ENCODE measurements around the gene KCNIP4.
A peak's percentile ranks its signal among the peaks of the same experiment; 100 is the strongest.

The KCNIP4 gene

DNA sequence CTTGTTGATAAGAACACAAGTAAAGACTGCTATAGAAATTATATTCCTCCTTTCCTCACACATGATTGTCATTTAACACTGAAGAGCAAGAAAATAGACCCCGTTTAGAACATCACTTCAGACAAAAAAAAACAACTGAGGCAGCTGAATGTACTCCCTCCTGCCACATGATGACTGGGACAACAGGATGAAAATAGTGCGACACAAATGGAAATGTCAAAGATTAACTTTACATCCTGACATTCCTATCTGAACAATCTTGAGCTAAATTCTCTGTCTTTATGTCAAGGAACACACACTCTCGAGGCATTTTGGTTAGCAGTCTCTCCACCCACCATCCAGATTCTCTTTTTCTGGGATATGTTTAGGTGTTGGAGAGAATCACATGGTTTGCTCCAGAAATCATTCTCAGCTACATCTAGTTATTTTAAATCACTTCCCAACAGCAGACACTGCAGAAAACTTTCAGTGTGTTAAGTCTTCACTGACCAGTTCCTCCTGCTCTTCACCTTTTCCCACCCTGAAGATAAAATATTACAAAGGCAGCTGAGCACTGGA, 16.3 kb upstream of the KCNIP4 start:
- no peaks in the 10 kb centered on the region for H3K36me3 ChIP-seq (ENCODE audit: control insufficient read depth, insufficient read depth, low read length)
- no peak overlapping the region for H3K27ac ChIP-seq (ENCODE audit: low read length)
- DNase-seq (ENCODE audit: low read depth, low spot score): no peak
- no CpG with 5 or more reads among the region's 3 CpGs for WGBS (ENCODE audit: insufficient coverage, insufficient read length)
- H3K4me3 ChIP-seq (ENCODE audit: low read length): no peak overlapping the region
- H3K27me3 ChIP-seq (ENCODE audit: control insufficient read depth, insufficient read depth, low read length): no peaks in the 10 kb centered on the region
- no peaks in the 10 kb centered on the region for H3K4me1 ChIP-seq (ENCODE audit: control insufficient read depth, insufficient read depth, low read length)
- H3K9me3 ChIP-seq (ENCODE audit: control insufficient read depth, insufficient read depth, low read length): no peaks in the 10 kb centered on the region

DNA sequence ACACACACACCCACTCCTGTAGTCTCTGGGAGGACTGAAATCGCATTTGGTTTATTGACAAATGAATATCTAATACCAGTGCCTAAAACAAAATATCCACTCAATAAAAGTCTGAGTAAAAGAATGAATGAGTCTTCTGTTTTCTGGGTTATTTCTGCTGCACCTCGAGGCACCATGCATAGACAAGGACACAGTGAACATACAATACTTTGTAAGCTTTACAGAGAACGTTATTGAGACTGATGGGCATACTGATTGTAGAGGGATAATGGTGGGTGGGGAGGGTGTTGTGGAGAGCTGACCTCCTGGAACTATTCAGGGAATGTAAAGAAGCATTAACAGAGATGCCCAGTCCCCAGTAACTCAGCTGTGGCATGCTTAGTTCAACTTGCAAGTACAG, 14.1 kb upstream of the KCNIP4 start:
- no peaks in the 10 kb centered on the region for H3K4me1 ChIP-seq (ENCODE audit: control insufficient read depth, insufficient read depth, low read length)
- no peak for DNase-seq (ENCODE audit: low read depth, low spot score)
- H3K9me3 ChIP-seq (ENCODE audit: control insufficient read depth, insufficient read depth, low read length): no peaks in the 10 kb centered on the region
- no peak overlapping the region for H3K4me3 ChIP-seq (ENCODE audit: low read length)
- no peak overlapping the region for H3K27ac ChIP-seq (ENCODE audit: low read length)
- WGBS (ENCODE audit: insufficient coverage, insufficient read length): no CpG with 5 or more reads among the region's 3 CpGs
- H3K36me3 ChIP-seq (ENCODE audit: control insufficient read depth, insufficient read depth, low read length): no peaks in the 10 kb centered on the region
- H3K27me3 ChIP-seq (ENCODE audit: control insufficient read depth, insufficient read depth, low read length): no peaks in the 10 kb centered on the region

DNA sequence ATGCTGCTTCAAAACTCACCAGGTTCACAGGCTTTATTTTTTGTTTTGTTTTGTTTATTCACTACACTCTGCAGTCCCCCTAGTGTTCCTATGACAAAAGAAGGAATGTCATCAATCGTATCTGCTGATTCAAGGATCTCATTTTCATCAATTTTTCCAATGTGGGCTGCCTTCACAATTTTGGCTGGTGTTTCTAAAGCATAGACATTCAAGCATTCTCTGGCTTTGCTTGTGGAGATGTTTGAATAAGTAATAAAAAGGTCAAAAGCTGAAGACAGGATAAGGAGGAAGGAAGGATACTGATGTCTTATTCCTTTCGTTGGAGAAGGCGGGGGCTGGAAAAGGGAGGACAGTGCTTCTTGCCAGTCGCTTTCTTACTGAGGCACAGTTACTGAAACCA, 12.2 kb upstream of the KCNIP4 start:
- DNase-seq (ENCODE audit: low read depth, low spot score): no peak
- Histone ChIP-seq H3K27ac (ENCODE audit: low read length) (no peak overlapping the region), H3K4me3 (ENCODE audit: low read length) (no peak overlapping the region), H3K4me1 (ENCODE audit: control insufficient read depth, insufficient read depth, low read length) (no peaks in the 10 kb centered on the region), H3K9me3 (ENCODE audit: control insufficient read depth, insufficient read depth, low read length) (no peaks in the 10 kb centered on the region), H3K27me3 (ENCODE audit: control insufficient read depth, insufficient read depth, low read length) (no peaks in the 10 kb centered on the region), H3K36me3 (ENCODE audit: control insufficient read depth, insufficient read depth, low read length) (no peaks in the 10 kb centered on the region)
- WGBS (ENCODE audit: insufficient coverage, insufficient read length): no CpG with 5 or more reads among the region's 4 CpGs

DNA sequence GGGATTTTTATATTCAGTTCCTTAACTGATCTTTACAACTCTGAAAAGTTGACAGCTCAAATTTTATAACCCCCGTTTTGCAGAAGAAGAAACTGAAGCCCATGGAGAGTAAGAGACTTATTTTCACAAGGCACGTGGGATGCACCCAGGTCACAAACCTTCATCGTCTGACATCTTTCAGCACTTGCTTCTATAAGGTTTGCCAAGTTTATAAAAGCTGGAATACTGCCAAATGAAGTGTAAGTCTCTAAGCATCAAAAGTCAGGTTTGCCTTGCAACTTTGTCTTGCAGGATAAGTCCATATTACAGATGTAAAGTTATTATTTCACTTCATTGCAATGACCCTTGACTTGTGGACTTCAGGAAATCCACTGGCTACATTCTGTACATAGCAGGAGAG, 6.3 kb upstream of the KCNIP4 start:
- WGBS (ENCODE audit: insufficient coverage, insufficient read length): no CpG with 5 or more reads among the region's 3 CpGs
- no peak overlapping the region for H3K27ac ChIP-seq (ENCODE audit: low read length)
- H3K4me3 ChIP-seq (ENCODE audit: low read length): no peak overlapping the region
- H3K27me3 ChIP-seq (ENCODE audit: control insufficient read depth, insufficient read depth, low read length): no peaks in the 10 kb centered on the region; the same call in 1 of the 2 replicates
- H3K9me3 ChIP-seq (ENCODE audit: control insufficient read depth, insufficient read depth, low read length): no peaks in the 10 kb centered on the region
- H3K36me3 ChIP-seq (ENCODE audit: control insufficient read depth, insufficient read depth, low read length): no peaks in the 10 kb centered on the region
- DNase-seq (ENCODE audit: low read depth, low spot score): no peak
- no peaks in the 10 kb centered on the region for H3K4me1 ChIP-seq (ENCODE audit: control insufficient read depth, insufficient read depth, low read length)

DNA sequence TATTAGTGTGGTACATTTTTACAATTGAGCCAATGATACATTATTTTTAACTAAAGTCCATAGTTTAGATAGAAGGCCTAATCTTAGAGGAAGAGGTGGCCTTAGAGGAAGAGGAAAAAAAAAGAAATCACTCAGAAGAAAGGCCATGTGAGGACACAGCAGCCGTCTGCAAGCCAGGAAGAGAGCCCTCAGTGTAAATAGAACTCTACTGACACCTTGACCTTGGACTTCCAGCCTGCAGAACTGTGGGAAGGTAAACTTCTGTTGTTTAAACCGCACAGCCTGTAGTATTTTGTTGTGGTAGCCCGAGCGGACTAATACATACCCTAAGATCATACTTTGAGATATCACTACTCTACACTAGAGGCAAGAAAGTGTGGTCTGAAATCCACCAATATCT, 5.1 kb upstream of the KCNIP4 start:
- no peak for DNase-seq (ENCODE audit: low read depth, low spot score)
- Histone ChIP-seq H3K27me3 (ENCODE audit: control insufficient read depth, insufficient read depth, low read length) (peaks cover 9% of the 10 kb centered on the region; the same call in 1 of the 2 replicates), H3K4me3 (ENCODE audit: low read length) (no peak overlapping the region), H3K36me3 (ENCODE audit: control insufficient read depth, insufficient read depth, low read length) (no peaks in the 10 kb centered on the region), H3K4me1 (ENCODE audit: control insufficient read depth, insufficient read depth, low read length) (peaks cover 2% of the 10 kb centered on the region; the same call in 1 of the 2 replicates), H3K9me3 (ENCODE audit: control insufficient read depth, insufficient read depth, low read length) (no peaks in the 10 kb centered on the region), H3K27ac (ENCODE audit: low read length) (no peak overlapping the region)
- WGBS (ENCODE audit: insufficient coverage, insufficient read length): no CpG with 5 or more reads among the region's 4 CpGs

DNA sequence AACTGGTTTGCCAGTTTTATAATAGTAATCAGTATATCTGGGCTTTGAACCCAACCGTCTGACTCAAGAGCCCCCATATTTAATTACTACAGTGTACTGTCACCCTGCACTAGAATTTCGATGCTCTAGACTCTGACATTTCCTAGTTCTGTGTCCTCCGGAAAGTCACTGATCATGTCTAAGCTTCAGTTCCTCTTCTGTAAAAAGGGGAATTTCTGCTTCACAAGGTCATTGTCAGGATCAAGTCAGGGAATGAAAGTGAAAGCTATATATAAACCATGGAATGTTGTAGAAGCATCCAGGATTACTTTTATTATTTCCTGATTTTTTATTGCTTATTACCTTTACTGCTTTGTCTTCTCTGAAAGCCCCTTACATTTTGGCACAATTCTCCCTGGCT, 4.0 kb upstream of the KCNIP4 start:
- H3K27me3 ChIP-seq (ENCODE audit: control insufficient read depth, insufficient read depth, low read length): peaks cover 18% of the 10 kb centered on the region
- H3K4me3 ChIP-seq (ENCODE audit: low read length): no peak overlapping the region
- no CpG with 5 or more reads among the region's 3 CpGs for WGBS (ENCODE audit: insufficient coverage, insufficient read length)
- peaks cover 2% of the 10 kb centered on the region; the same call in 1 of the 2 replicates for H3K4me1 ChIP-seq (ENCODE audit: control insufficient read depth, insufficient read depth, low read length)
- H3K36me3 ChIP-seq (ENCODE audit: control insufficient read depth, insufficient read depth, low read length): no peaks in the 10 kb centered on the region
- DNase-seq (ENCODE audit: low read depth, low spot score): no peak
- no peak overlapping the region for H3K27ac ChIP-seq (ENCODE audit: low read length)
- H3K9me3 ChIP-seq (ENCODE audit: control insufficient read depth, insufficient read depth, low read length): no peaks in the 10 kb centered on the region

DNA sequence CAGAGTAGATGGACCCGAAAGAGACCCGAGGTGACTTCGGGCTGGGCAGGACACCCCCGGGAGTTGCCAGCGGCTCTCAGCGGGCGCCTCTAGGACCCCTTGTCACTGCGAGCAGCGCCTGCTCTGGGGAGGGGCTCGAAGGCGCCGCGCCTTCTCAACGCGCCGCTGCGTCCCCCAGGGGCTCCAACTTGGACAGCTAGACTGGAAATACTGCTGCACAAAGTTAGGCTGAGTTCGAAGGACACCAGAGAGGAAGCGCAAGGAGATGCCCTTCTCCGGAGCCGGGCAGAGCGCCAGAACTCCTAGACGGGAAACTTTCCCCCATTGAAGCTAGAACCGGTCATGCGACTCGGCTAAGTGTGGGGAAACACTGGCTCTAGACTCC, 493 bp upstream of the KCNIP4 start:
- no CpG with 5 or more reads among the region's 26 CpGs for WGBS (ENCODE audit: insufficient coverage, insufficient read length)
- Histone ChIP-seq H3K9me3 (ENCODE audit: control insufficient read depth, insufficient read depth, low read length) (no peaks in the 10 kb centered on the region), H3K27me3 (ENCODE audit: control insufficient read depth, insufficient read depth, low read length) (peaks cover 20% of the 10 kb centered on the region), H3K36me3 (ENCODE audit: control insufficient read depth, insufficient read depth, low read length) (no peaks in the 10 kb centered on the region), H3K4me3 (ENCODE audit: low read length) (peak overlapping the region; percentile 48; the same call in 1 of the 2 replicates), H3K4me1 (ENCODE audit: control insufficient read depth, insufficient read depth, low read length) (peaks cover 2% of the 10 kb centered on the region; the same call in 1 of the 2 replicates), H3K27ac (ENCODE audit: low read length) (no peak overlapping the region)
- DNase-seq (ENCODE audit: low read depth, low spot score): no peak

DNA sequence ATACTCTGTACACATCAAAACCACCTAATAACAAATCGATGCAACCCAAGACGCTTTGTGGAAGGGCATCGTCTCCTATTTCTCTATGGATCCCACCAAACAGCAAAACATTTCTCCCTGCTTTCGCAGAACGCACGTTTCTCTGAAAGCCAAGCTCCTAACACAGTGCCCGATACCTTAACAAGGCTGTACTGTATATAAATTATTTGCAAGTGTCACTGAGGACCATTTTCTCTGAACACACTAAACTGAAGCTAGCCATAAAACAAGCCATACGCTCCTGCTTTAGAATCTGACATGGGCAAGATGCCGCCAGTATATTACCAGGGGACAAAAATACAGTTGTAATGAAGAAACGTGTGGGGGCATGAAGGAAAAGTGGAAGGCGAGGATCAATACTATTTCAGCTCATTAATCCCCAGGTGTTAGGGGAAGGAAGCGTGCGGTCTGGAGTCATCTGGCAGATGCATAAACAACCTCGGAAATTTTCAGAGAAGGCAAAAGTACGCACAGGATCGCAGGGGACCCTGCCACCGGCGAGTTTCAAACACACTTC, 703 bp downstream of the KCNIP4 start:
- Histone ChIP-seq H3K27ac (ENCODE audit: low read length) (no peak overlapping the region), H3K9me3 (ENCODE audit: control insufficient read depth, insufficient read depth, low read length) (no peaks in the 10 kb centered on the region), H3K4me1 (ENCODE audit: control insufficient read depth, insufficient read depth, low read length) (peaks cover 2% of the 10 kb centered on the region; the same call in 1 of the 2 replicates), H3K36me3 (ENCODE audit: control insufficient read depth, insufficient read depth, low read length) (no peaks in the 10 kb centered on the region), H3K27me3 (ENCODE audit: control insufficient read depth, insufficient read depth, low read length) (peaks cover 20% of the 10 kb centered on the region), H3K4me3 (ENCODE audit: low read length) (peak overlapping the region; percentile 88; the same call in 1 of the 2 replicates)
- WGBS (ENCODE audit: insufficient coverage, insufficient read length): 100% methylated on average over 1 of the region's 18 CpGs
- no peak for DNase-seq (ENCODE audit: low read depth, low spot score)

DNA sequence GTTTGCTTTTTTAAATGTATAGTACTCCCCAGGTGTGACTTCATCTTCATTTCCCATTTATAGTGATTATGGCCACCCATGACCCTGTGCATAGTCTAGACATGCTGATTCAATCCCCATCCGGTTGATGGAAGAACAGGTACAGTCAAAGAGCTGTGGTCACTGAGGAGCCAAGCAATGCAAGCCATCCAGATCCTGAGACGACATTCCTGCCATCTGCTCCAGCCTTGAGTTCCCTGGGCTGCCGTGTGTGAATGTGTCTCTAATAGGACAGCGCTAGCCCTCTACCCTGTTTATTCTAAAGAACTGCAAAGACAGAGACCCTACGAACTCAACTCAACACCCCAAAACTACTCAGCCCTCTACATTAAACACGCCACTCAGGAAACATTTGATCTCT, 1.7 kb downstream of the KCNIP4 start:
- no peaks in the 10 kb centered on the region for H3K36me3 ChIP-seq (ENCODE audit: control insufficient read depth, insufficient read depth, low read length)
- 100% methylated on average over 1 of the region's 6 CpGs for WGBS (ENCODE audit: insufficient coverage, insufficient read length)
- DNase-seq (ENCODE audit: low read depth, low spot score): no peak
- peaks cover 20% of the 10 kb centered on the region for H3K27me3 ChIP-seq (ENCODE audit: control insufficient read depth, insufficient read depth, low read length)
- H3K27ac ChIP-seq (ENCODE audit: low read length): no peak overlapping the region
- H3K4me1 ChIP-seq (ENCODE audit: control insufficient read depth, insufficient read depth, low read length): peaks cover 2% of the 10 kb centered on the region; the same call in 1 of the 2 replicates
- no peaks in the 10 kb centered on the region for H3K9me3 ChIP-seq (ENCODE audit: control insufficient read depth, insufficient read depth, low read length)
- H3K4me3 ChIP-seq (ENCODE audit: low read length): no peak overlapping the region

DNA sequence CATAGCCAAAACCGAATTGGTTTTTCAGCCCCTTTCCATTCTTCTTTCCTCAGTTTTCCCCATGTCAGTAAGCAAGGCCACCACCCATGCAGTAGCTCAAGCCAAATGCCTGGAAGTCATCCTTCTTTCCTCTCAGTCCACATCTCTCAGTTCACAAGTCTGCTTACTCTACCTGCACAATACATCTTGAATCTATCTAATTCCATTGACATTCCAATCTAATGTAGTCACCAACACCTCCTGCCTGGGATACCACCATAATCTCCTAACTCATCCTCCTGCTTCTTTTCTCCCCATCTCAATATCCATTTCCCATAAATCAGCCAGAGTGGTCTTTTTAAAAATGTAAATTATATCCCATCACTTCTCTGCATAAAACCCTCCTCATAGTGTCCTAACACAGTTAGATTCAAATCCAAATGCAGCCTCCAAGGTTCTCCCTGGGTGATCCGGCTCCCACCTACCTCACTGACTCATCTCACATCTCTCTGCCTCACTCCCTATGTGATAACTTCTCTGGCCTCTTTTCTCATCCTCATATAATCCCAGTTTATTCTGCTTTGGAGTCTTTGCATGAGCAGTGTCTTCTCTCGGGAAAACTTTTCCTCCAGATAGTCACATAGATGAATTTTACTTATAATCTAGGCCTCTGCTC, 26.9 kb downstream of the KCNIP4 start:
- 100% methylated on average over 1 of the region's 3 CpGs for WGBS (ENCODE audit: insufficient coverage, insufficient read length)
- Histone ChIP-seq H3K27me3 (ENCODE audit: control insufficient read depth, insufficient read depth, low read length) (no peaks in the 10 kb centered on the region), H3K4me1 (ENCODE audit: control insufficient read depth, insufficient read depth, low read length) (no peaks in the 10 kb centered on the region), H3K4me3 (ENCODE audit: low read length) (no peak overlapping the region), H3K9me3 (ENCODE audit: control insufficient read depth, insufficient read depth, low read length) (no peaks in the 10 kb centered on the region), H3K36me3 (ENCODE audit: control insufficient read depth, insufficient read depth, low read length) (no peaks in the 10 kb centered on the region), H3K27ac (ENCODE audit: low read length) (no peak overlapping the region)
- no peak for DNase-seq (ENCODE audit: low read depth, low spot score)
